GM12891 (cell line): Measurements from ENCODE around the gene FARP1.

ENCODE experiments used
- POLR2A ChIP-seq: IDR thresholded peaks from 2 replicates; pipeline ENCODE4 v1.6.1; 2011; ENCODE audit warnings: low read depth, low read length, control low read depth
- POLR2AphosphoS5 ChIP-seq: IDR thresholded peaks from 2 replicates; pipeline ENCODE4 v1.6.1; 2011; ENCODE audit warnings: low read depth, low read length, control low read depth
- POU2F2 ChIP-seq: IDR thresholded peaks from 2 replicates; pipeline ENCODE4 v1.6.1; 2011; ENCODE audit warnings: low read depth, mild to moderate bottlenecking, control low read depth, low read length, moderate library complexity
- TAF1 ChIP-seq: IDR thresholded peaks from 2 replicates; pipeline ENCODE4 v1.6.1; 2011; ENCODE audit warnings: low read depth, low read length, control low read depth

- no peak for TF ChIP-seq POLR2AphosphoS5
- no peak for TF ChIP-seq TAF1
- no peak for TF ChIP-seq POLR2A
- no peak for TF ChIP-seq POU2F2
Measured at GRCh38 chr13:98098516-98098915, 44.4 kb upstream of the FARP1 start.
